MCF 10A (cell line): Measurements from ENCODE around the gene FNIP2. TPM values are rescaled to one million over a fixed set of nuclear protein-coding genes. Genes with fewer than 3 reads are reported as not detected.
"Not testable (repeated sequence)": the region's sequence is repeated elsewhere in the genome, so short reads cannot be mapped to it uniquely, and the experiment has no call there.

Source experiments
- BruUV-seq: library from RNA; stranded (reverse); fragments of 400-500 nt; replicated peaks from 2 replicates; lab custom pipeline; 2021; lab: Mats Ljungman, UMichigan
- CTCF ChIA-PET: fragments of 300-600 bp; sonication (Branson Sonifier 250); formaldehyde crosslinking; extraction: SDS; loops from one replicate; lab custom pipeline; 2021; ENCODE audit warnings: antibody characterized with exemption, inconsistent platforms; lab: Yijun Ruan, JAX
- POLR2A ChIA-PET: fragments of 300-600, 350-650 bp; sonication (Branson Sonifier 250); formaldehyde crosslinking; extraction: SDS; loops from one replicate; lab custom pipeline; 2020; ENCODE audit warnings: antibody characterized with exemption, inconsistent platforms; lab: Yijun Ruan, JAX
- DNase-seq: peaks from one replicate; pipeline ENCODE4 v3.0.0-alpha.2; 2018; ENCODE audit not compliant: unreplicated experiment
- H3K27ac Mint-ChIP-seq: one replicate; pipeline ENCODE4 v1.8.0; 2022; ENCODE audit warnings: mild to moderate bottlenecking, low read depth, mixed read lengths; ENCODE audit not compliant: unreplicated experiment
- H3K27me3 Mint-ChIP-seq: one replicate; pipeline ENCODE4 v1.8.0; 2022; ENCODE audit warnings: mixed read lengths; ENCODE audit not compliant: insufficient read depth, unreplicated experiment
- H3K36me3 Mint-ChIP-seq: one replicate; pipeline ENCODE4 v1.8.0; 2022; ENCODE audit warnings: mild to moderate bottlenecking, moderate library complexity, mixed read lengths; ENCODE audit not compliant: insufficient read depth, unreplicated experiment
- H3K4me1 Mint-ChIP-seq: one replicate; pipeline ENCODE4 v1.8.0; 2022; ENCODE audit warnings: mixed read lengths; ENCODE audit not compliant: insufficient read depth, unreplicated experiment
- H3K4me3 Mint-ChIP-seq: one replicate; pipeline ENCODE4 v1.8.0; 2022; ENCODE audit warnings: mild to moderate bottlenecking, moderate library complexity, mixed read lengths; ENCODE audit not compliant: unreplicated experiment
- H3K9me3 Mint-ChIP-seq: one replicate; pipeline ENCODE4 v1.8.0; 2022; ENCODE audit warnings: mixed read lengths; ENCODE audit not compliant: unreplicated experiment
- CTCF ChIP-seq: fragments of 200-600 bp; IDR thresholded peaks from one replicate; pipeline ENCODE4 v1.8.0; 2022; ENCODE audit warnings: antibody characterized with exemption, mild to moderate bottlenecking; ENCODE audit not compliant: unreplicated experiment
- intact Hi-C: fragments of 100-400 bp; cut with micrococcal nuclease; formaldehyde crosslinking; loops from 2 replicates; pipeline ENCODE4 v1.14.1; 2022
- total RNA-seq: library from RNA; stranded (reverse); gene quantifications from 2 replicates; pipeline ENCODE4 v1.2.3, GENCODE V29; 2022

Gene FNIP2
- total RNA-seq, 1 experiment from 2014 or later = 6.4 TPM

- no peak for DNase-seq
- H3K4me1 Mint-ChIP-seq = no peaks in the 10 kb centered on the region
- intact Hi-C loops = no loop called here
- H3K36me3 Mint-ChIP-seq = no peaks in the 10 kb centered on the region
- H3K9me3 Mint-ChIP-seq = no peaks in the 10 kb centered on the region
- TF ChIP-seq CTCF = no peak
- no peaks in the 10 kb centered on the region for H3K27me3 Mint-ChIP-seq
- H3K4me3 Mint-ChIP-seq = no peak overlapping the region
- no TSS peak for BruUV-seq
- CTCF ChIA-PET = no interaction called here
- POLR2A ChIA-PET = no interaction called here
- no peak overlapping the region for H3K27ac Mint-ChIP-seq
Measured at GRCh38 chr4:158750379-158750778, 18.4 kb upstream of the FNIP2 start.

GRCh38 chr4:158754385-158755180, 14.2 kb upstream of the FNIP2 start:
- TF ChIP-seq CTCF = no peak
- intact Hi-C loops = no loop called here
- Mint-ChIP-seq H3K27me3 (no peaks in the 10 kb centered on the region), H3K9me3 (no peaks in the 10 kb centered on the region), H3K27ac (no peak overlapping the region), H3K36me3 (no peaks in the 10 kb centered on the region), H3K4me1 (no peaks in the 10 kb centered on the region), H3K4me3 (no peak overlapping the region)
- ChIA-PET POLR2A (interaction anchor here (0.6 kb wide), 1 partner anchor 33 kb away, joined by 3 read pairs; no protein-coding TSS in a partner anchor), CTCF (interaction anchor here (0.5 to 1.3 kb wide), 3 partner anchors 8 to 486 kb away, joined by 3 to 5 read pairs (median 4); no protein-coding TSS in a partner anchor)
- DNase-seq = no peak
- no TSS peak for BruUV-seq

GRCh38 chr4:158755819-158756218, 13.0 kb upstream of the FNIP2 start:
- DNase-seq, H3K4me3 Mint-ChIP-seq, H3K4me1 Mint-ChIP-seq, H3K36me3 Mint-ChIP-seq, H3K27me3 Mint-ChIP-seq, POLR2A ChIA-PET, H3K27ac Mint-ChIP-seq, H3K9me3 Mint-ChIP-seq, BruUV-seq, intact Hi-C loops: not testable (repeated sequence)
- CTCF ChIA-PET = interaction anchor here (0.6 to 1.2 kb wide), 2 partner anchors 95 to 805 kb away, joined by 3 to 5 read pairs; no protein-coding TSS in a partner anchor

GRCh38 chr4:158756588-158756987, 12.2 kb upstream of the FNIP2 start:
- H3K36me3 Mint-ChIP-seq = no peaks in the 10 kb centered on the region
- CTCF ChIA-PET = interaction anchor here (1.2 kb wide), 1 partner anchor 94 kb away, joined by 5 read pairs; no protein-coding TSS in a partner anchor
- intact Hi-C loops = no loop called here
- H3K9me3 Mint-ChIP-seq = no peaks in the 10 kb centered on the region
- BruUV-seq = no TSS peak
- POLR2A ChIA-PET = no interaction called here
- H3K4me1 Mint-ChIP-seq = no peaks in the 10 kb centered on the region
- no peak overlapping the region for H3K27ac Mint-ChIP-seq
- no peak for TF ChIP-seq CTCF
- H3K27me3 Mint-ChIP-seq = no peaks in the 10 kb centered on the region
- DNase-seq = no peak
- no peak overlapping the region for H3K4me3 Mint-ChIP-seq
